ENCODE data around the gene LDLRAD3. TPM values are rescaled to one million over a fixed set of nuclear protein-coding genes. Genes with fewer than 3 reads are reported as not detected.

Gene LDLRAD3
- total RNA-seq, 1 experiment from 2014 or later = 12.1 TPM

DNA sequence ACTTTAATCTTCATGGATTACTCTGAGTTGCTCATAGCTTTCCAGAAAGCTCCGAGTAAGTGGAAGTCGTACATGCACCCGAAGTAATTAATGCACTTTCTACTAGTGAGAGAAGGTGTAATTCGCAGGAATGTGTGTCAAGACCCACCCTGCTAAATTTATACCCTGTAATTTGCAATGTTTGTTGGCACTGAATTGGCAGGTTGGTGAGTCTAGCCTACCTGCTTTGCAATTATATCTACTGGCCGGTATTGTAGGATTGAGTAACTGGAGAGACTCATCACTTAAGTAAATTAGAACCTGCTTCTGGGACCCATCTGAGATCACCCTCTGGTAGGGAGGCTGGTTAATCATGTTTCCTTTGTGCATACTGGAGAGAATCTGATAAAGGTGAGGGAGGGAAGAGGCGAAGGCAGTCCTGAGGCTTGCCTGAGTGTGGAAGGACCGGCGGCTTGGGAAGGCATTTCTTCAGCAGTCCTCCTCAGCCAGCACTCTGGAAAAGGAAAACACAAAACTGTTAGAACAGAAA, 63.3 kb downstream of the LDLRAD3 start:
- TF ChIP-seq CTCF (conservative IDR thresholded peaks at IDR 0.05) = no peak
- Histone ChIP-seq H4K8ac (replicated peaks; ENCODE audit: insufficient read length, low read depth, low read length) (no peak overlapping the region), H2BK15ac (ENCODE audit: low read depth, low read length) (no peak overlapping the region), H3K27me3 (ENCODE audit: insufficient read depth, low read length) (no peaks in the 10 kb centered on the region), H3K9me3 (ENCODE audit: control insufficient read depth, low read depth, low read length) (peaks cover 5% of the 10 kb centered on the region), H4K5ac (ENCODE audit: insufficient read length, low read depth, low read length) (no peak overlapping the region), H2BK5ac (ENCODE audit: insufficient read length, low read length) (no peak overlapping the region), H3K79me1 (ENCODE audit: insufficient read depth, low read depth, low read length, poor library complexity, severe bottlenecking) (peaks cover 3% of the 10 kb centered on the region), H3T11ph (ENCODE audit: low read length) (no peak overlapping the region), H3K23ac (ENCODE audit: insufficient read length, low read depth, low read length) (no peak overlapping the region), H2AFZ (ENCODE audit: low read length) (no peak overlapping the region), H2BK12ac (ENCODE audit: insufficient read length, low read depth, low read length) (no peak overlapping the region), H3K79me2 (ENCODE audit: insufficient read depth, low read length) (no peaks in the 10 kb centered on the region; the same call in 1 of the 2 replicates), H4K20me1 (ENCODE audit: control insufficient read depth, insufficient read depth, insufficient read length) (no peaks in the 10 kb centered on the region), H2BK120ac (ENCODE audit: low read depth, low read length, poor library complexity, severe bottlenecking) (no peak overlapping the region), H3K4me2 (ENCODE audit: insufficient read depth, insufficient read length, low read length) (no peak overlapping the region), H4K91ac (ENCODE audit: insufficient read length, low read depth, low read length) (no peak overlapping the region), H3K4me1 (ENCODE audit: insufficient read depth, low read length) (peaks cover 3% of the 10 kb centered on the region; the same call in 1 of the 2 replicates), H3K18ac (ENCODE audit: insufficient read length, low read depth, low read length) (no peak overlapping the region), H3K23me2 (ENCODE audit: insufficient read length, low read depth, low read length, poor library complexity, severe bottlenecking) (no peaks in the 10 kb centered on the region), H3K14ac (ENCODE audit: insufficient read depth, low read length) (no peak overlapping the region; the same call in 1 of the 2 replicates), H3K4ac (ENCODE audit: low read depth, low read length) (no peak overlapping the region), H2AK5ac (ENCODE audit: insufficient read length, low read length) (no peak overlapping the region), H2BK20ac (ENCODE audit: low read depth, low read length, poor library complexity, severe bottlenecking) (no peak overlapping the region), H3K27ac (ENCODE audit: insufficient read length, low read depth, low read length) (no peak overlapping the region), H3K56ac (ENCODE audit: insufficient read length, low read depth, low read length) (no peak overlapping the region), H3K9ac (ENCODE audit: extremely low read depth, insufficient read length, low read length) (no peak overlapping the region)
- 0 out of 2 replicates have a peak, but pooled peaks cover 2% of the 10 kb centered on the region for H3K27me3 Mint-ChIP-seq (ENCODE audit: low read depth)
- no CpG with 5 or more reads among the region's 8 CpGs for WGBS (ENCODE audit: extremely low coverage, insufficient read length, low lambda C conversion rate)
- DNase-seq = no peak
- no peak overlapping the region for H3K4me3 Mint-ChIP-seq
- peaks cover 19 to 27% (median 21%) of the 10 kb centered on the region in 3 experiments for H3K36me3 Mint-ChIP-seq (ENCODE audit: insufficient read depth in 1 of 3, low read depth in 3 of 3)
- H3K27ac Mint-ChIP-seq = peak overlapping the region; percentile 4 to 79 (median 19); a peak in 3 of 7 replicates
- peaks cover 22 to 28% of the 10 kb centered on the region in 2 experiments for H3K9me3 Mint-ChIP-seq
- peaks cover 19 to 21% of the 10 kb centered on the region in 2 experiments for H3K4me1 Mint-ChIP-seq
